HFF-Myc (cell line): ENCODE data around the gene EPB41L4A.

ENCODE experiments used
- DNase-seq: peaks from one replicate; pipeline ENCODE4 v3.0.0-alpha.2; 2011; ENCODE audit warnings: low read depth; ENCODE audit errors: extremely low read depth
- H3K4me3 ChIP-seq: replicated peaks from 2 replicates; pipeline ENCODE4 v1.5.1; 2011; ENCODE audit warnings: low read depth, mild to moderate bottlenecking, control low read depth, low read length
- TF ChIP-seq, protein P1 (sequence below): IDR thresholded peaks from 2 replicates; pipeline ENCODE4 v1.5.1; 2012; ENCODE audit warnings: mild to moderate bottlenecking, low read depth, low read length, control low read depth; ENCODE audit errors: missing control alignments

EPB41L4A gene

DNA sequence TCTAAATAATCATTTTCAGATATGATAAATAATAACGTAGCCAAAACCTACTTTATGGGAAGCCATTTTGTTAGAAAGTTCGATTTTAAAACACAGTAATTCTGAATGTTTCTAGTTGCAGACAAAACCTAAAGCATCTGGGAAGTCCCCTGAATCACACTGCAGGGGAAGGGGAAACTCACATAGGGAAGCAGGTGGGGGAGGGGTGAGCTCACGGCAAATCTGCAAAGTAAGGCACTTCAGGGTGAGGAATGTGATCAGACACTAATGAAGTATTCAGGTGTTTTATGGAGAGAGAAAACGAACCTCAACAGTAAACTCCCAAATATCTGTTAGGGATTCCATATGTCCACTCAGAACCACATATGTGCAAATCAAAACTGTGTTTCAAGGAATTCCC lies 70.7 kb downstream of the EPB41L4A start:
- TF ChIP-seq, protein P1, sequence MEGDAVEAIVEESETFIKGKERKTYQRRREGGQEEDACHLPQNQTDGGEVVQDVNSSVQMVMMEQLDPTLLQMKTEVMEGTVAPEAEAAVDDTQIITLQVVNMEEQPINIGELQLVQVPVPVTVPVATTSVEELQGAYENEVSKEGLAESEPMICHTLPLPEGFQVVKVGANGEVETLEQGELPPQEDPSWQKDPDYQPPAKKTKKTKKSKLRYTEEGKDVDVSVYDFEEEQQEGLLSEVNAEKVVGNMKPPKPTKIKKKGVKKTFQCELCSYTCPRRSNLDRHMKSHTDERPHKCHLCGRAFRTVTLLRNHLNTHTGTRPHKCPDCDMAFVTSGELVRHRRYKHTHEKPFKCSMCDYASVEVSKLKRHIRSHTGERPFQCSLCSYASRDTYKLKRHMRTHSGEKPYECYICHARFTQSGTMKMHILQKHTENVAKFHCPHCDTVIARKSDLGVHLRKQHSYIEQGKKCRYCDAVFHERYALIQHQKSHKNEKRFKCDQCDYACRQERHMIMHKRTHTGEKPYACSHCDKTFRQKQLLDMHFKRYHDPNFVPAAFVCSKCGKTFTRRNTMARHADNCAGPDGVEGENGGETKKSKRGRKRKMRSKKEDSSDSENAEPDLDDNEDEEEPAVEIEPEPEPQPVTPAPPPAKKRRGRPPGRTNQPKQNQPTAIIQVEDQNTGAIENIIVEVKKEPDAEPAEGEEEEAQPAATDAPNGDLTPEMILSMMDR = no peak
- no peak for DNase-seq
- H3K4me3 ChIP-seq = no peak overlapping the region

DNA sequence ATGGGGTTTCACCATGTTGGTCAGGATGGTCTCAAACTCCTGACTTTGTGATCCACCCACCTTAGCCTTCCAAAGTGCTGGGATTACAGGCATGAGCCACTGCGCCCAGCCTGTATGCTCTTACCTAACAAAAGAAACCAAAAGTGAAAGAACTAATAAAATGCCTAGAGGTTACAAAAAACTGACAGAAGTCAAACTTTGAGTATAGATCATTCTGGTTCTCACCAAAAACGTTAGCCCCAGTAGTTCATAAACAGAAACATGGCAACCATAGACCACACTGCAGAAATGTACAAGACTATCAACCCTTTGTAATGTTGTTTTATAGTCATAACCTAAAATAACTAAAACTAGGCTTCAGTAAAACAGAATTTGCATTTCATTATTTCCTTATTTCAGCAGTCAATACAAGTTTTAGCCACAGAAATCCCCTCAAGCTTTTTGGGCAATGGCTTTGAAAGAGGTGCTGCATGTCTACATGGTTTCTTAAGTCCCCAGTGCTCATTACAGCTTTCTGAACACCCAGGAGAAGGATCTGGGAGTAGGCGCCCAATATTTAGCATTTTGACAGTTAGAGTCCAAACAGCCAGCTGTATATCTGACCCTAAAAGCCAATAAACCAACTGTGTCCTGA lies 72.5 kb downstream of the EPB41L4A start:
- no peak overlapping the region for H3K4me3 ChIP-seq
- TF ChIP-seq, protein P1 = no peak
- DNase-seq = no peak

DNA sequence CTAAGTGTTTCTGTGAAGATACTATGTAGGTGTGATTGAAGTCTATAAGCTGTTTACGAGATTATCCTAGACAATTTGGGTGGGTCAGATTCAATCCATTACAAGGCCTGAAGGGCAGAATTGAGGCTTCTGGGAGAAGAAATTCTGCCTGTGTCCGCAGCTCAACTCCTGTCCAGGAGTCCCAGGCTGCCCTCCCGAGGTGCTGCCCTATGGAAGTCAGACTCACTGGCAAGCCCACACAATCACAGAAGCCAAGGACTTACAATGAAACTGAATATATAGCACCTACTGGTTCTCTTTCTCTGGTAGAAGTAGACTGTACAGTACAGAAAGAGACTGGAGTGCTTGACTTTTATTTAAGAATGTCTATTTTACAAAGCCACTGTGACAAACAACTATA lies 74.5 kb downstream of the EPB41L4A start:
- H3K4me3 ChIP-seq = no peak overlapping the region
- no peak for DNase-seq
- TF ChIP-seq, protein P1 = no peak

DNA sequence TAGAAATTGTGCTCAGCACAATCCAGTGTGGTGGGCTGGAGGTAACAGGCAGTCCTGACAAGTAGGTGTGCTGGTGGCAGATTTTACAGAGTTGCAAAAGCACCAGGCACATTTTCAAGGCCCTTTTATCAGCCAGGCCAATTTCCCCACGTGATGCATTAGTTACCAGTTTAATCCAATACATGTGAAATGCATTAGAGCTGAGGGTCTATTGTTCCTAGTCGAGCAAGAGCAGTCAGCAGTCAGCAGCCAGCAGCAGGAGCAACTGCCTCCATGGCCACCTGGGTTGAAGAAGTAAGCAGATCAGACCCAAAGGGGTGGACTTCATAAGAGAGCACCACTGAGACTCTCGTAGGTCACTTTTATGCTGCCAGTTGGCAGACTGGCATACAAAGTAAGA lies 76.7 kb downstream of the EPB41L4A start:
- H3K4me3 ChIP-seq = no peak overlapping the region
- DNase-seq = no peak
- TF ChIP-seq, protein P1 = no peak

DNA sequence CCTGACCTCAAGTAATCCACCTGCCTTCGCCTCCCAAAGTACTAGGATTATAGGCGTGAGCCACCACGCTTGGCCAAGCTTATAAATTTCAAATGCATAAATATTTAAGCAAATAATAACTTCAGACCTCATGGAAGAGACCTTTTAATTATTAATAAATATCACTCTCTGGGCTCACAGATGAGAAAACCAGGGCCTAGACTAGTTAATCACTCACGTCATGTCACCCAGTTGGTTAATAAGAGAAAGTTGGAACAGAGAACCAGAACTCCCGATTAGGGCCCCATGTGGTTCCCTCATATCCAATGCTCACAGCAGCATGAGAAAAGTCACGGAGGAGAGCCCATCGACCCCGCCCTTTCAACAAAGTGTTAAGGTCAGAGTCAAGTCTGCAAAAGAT lies 79.3 kb downstream of the EPB41L4A start:
- TF ChIP-seq, protein P1 = no peak
- H3K4me3 ChIP-seq = no peak overlapping the region
- DNase-seq = no peak

DNA sequence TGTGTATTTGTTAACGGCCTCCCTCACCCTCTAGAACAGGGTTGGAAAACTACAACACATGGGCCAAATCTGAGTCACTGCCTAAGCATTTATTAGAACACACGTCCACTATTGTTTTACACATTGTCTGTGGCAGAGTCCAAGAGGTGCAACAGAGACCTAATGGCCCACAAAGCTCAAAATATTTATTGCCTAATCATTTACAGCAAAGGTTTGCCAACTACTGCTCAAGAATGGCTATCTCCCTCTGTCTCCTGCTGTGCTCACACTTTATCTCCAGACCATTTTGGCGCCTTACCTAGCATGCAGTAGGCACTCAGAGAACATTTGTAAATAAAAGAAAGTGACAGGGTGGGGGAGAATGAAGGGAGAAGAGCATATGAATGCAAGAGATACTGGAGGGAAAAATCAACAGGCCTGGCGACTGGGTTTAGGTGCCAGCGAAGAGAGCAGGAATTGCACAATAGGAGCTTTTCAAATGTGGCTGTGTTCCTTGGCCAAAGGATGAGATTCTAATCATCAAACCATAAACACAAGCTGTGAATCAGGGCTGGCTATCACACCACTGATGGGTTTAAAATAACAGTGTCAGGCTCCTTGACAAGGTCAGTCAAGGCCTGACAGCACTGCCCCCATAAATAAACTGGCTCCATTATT lies 80.3 kb downstream of the EPB41L4A start:
- no peak overlapping the region for H3K4me3 ChIP-seq

More for the DNA sequence above, 80.3 kb downstream of the EPB41L4A start:
- DNase-seq = no peak
- TF ChIP-seq, protein P1 = no peak
